Transverse colon (tissue), 4 donors: ENCODE measurements around the gene OCA2. TPM values are rescaled to one million over a fixed set of nuclear protein-coding genes. Genes with fewer than 3 reads are reported as not detected.

ENCODE experiments used
- DNase-seq: peaks from one replicate; pipeline ENCODE4 v3.0.0-alpha.2; 2019
- H3K27ac ChIP-seq, 4 donors: fragments of 200-600 bp; sonication (generic); 2 replicates each; pipeline ENCODE4 v1.5.1; 2016 to 2018; ENCODE audit warnings: inconsistent platforms in 4 of 4
- H3K27me3 ChIP-seq: fragments of 200-600 bp; sonication (generic); 2 replicates; pipeline ENCODE4 v1.5.1; 2017; ENCODE audit warnings: inconsistent platforms
- H3K36me3 ChIP-seq, 4 donors: fragments of 200-600 bp; sonication (generic); 2 replicates each; pipeline ENCODE4 v1.5.1; 2017 to 2019; ENCODE audit warnings: inconsistent platforms in 4 of 4
- H3K4me1 ChIP-seq, 4 donors: fragments of 200-600 bp; sonication (generic); 2 replicates each; pipeline ENCODE4 v1.5.1; 2017 to 2020; ENCODE audit warnings: inconsistent platforms in 4 of 4
- H3K4me3 ChIP-seq, 4 donors: fragments of 200-600 bp; sonication (generic); 1 replicate in 1 of 4; 2 replicates in 3 of 4; pipeline versions ENCODE4 v1.5.1 to v1.6.1; 2017 to 2019; ENCODE audit warnings: inconsistent platforms in 4 of 4
- H3K9me3 ChIP-seq, 2 donors: fragments of 200-600 bp; sonication (generic); 2 replicates each; pipeline ENCODE4 v1.5.1; 2017 to 2019; ENCODE audit warnings: inconsistent platforms in 2 of 2
- CTCF ChIP-seq, 5 experiments: fragments of 200-600 bp in 3 of 5; fragments of 450-650 bp in 2 of 5; sonication (generic) in 3 of 5; IDR thresholded peaks; 1 replicate in 2 of 5; 2 replicates in 3 of 5; pipeline ENCODE4 v1.5.1; 2016 to 2017; ENCODE audit warnings: antibody characterized with exemption in 5 of 5, inconsistent platforms in 3 of 5, mild to moderate bottlenecking in 2 of 5, moderate library complexity in 1 of 5
- EP300 ChIP-seq: sonication (generic); formaldehyde crosslinking; IDR thresholded peaks from one replicate; pipeline ENCODE4 v1.6.1; 2017; ENCODE audit warnings: antibody characterized with exemption, low read depth
- POLR2A ChIP-seq: fragments of 450-650 bp; IDR thresholded peaks from one replicate; pipeline ENCODE4 v1.6.1; 2016; ENCODE audit warnings: antibody characterized with exemption, mild to moderate bottlenecking, moderate library complexity
- POLR2AphosphoS5 ChIP-seq, 3 donors: sonication (generic); formaldehyde crosslinking; IDR thresholded peaks; one replicate each; pipeline ENCODE4 v1.6.1; 2016; ENCODE audit warnings: antibody characterized with exemption in 3 of 3
- WGBS, 2 donors: methylation state at CpG; one replicate each; pipeline ENCODE4 v1.1.5; 2018; ENCODE audit warnings: low coverage in 1 of 2; 5-methylcytosine and 5-hydroxymethylcytosine counted together
- in situ Hi-C, 4 donors: fragments of 200-750 bp; cut with MboI; loops; one replicate each; pipeline versions ENCODE4 v1.15.0 to v1.15.1; 2017; ENCODE audit warnings: low sequenced_read_pairs in 3 of 4, low pct_ligation_motif_present in 1 of 4, low pct_unique_long_range_greater_than_20kb in 1 of 4
- intact Hi-C: fragments of 100-400 bp; cut with DNase I; formaldehyde crosslinking; loops from one replicate; pipeline ENCODE4 v1.15.1; 2023; ENCODE audit warnings: low total_unique reads
- total RNA-seq, 4 donors: library from RNA; depleted of rRNA; stranded (reverse); fragments of >200 nt; gene quantifications; one replicate each; pipeline ENCODE4 v1.1.0, GENCODE V29; 2016

OCA2 gene
- total RNA-seq, 4 donors from 2014 or later, result 1.4 to 1.9 TPM; not detected in 2

DNA sequence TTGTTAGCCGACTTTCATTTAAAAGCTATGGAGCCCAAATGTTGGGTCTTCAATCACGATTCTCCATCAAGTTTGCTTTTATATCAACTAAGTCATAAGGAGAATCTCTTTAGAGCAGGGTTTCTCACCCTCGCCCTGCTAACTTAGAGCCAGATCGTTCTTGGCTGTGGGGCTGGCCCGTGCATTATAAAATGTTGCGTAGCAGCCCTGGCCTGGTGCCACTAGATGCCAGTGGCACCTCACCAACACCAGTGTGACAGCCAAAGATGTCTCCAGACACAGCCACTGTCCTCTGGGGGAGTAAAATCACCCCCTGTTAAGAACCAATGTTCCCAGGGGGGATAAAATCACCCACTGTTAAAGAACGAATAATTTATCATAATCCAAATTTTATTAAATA lies 226.1 kb downstream of the OCA2 start:
- 81 to 90% methylated on average over 5 to 7 of the region's 7 CpGs for WGBS, 2 donors
- DNase-seq, result no peak
- no peak overlapping the region for H3K4me3 ChIP-seq
- H3K27ac ChIP-seq, result no peak overlapping the region
- in situ Hi-C loops (no loop called here), intact Hi-C loops (no loop called here)
- H3K36me3 ChIP-seq, result no peaks in the 10 kb centered on the region
- no peaks in the 10 kb centered on the region for H3K27me3 ChIP-seq
- TF ChIP-seq POLR2A, result no peak
- H3K9me3 ChIP-seq, result no peaks in the 10 kb centered on the region
- no peaks in the 10 kb centered on the region for H3K4me1 ChIP-seq

DNA sequence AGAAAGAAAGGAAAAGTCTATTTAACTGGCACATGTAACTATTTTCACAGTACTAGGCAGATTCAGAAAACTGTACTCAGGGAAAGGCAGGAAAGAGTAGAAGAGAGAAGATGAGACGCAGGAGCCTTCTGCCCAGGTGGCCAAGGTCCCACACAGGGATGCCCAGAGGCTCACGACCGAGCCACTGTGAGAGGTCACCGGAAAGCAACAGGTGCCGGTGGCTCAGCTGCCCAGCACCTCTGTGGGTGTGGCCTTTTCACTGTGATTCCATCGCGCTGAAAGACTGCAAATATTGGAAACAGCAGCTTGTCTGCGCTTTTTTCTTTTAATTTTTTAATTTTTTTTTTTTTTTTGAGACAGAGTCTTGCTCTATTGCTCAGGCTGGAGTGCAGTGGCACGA lies 226.8 kb downstream of the OCA2 start:
- in situ Hi-C loops, result no loop called here

GRCh38 chr15:27871902-27872260 lies 227.2 kb downstream of the OCA2 start:
- no peak overlapping the region for H3K4me3 ChIP-seq
- in situ Hi-C loops, result no loop called here
- H3K27ac ChIP-seq, result no peak overlapping the region
- H3K9me3 ChIP-seq, result no peaks in the 10 kb centered on the region
- 71 to 76% methylated on average over 5 of the region's 5 CpGs for WGBS, 2 donors
- H3K36me3 ChIP-seq, result no peaks in the 10 kb centered on the region
- no peak for TF ChIP-seq POLR2A
- no peak for TF ChIP-seq CTCF (IDR thresholded peaks at IDR 0.05)
- no peak for TF ChIP-seq EP300
- no peak for TF ChIP-seq POLR2AphosphoS5 (IDR thresholded peaks at IDR 0.05)
- H3K27me3 ChIP-seq, result no peaks in the 10 kb centered on the region
- no peak for DNase-seq
- intact Hi-C loops, result no loop called here
- H3K4me1 ChIP-seq, result no peaks in the 10 kb centered on the region

More for the DNA sequence above, 226.8 kb downstream of the OCA2 start:
- intact Hi-C loops, result no loop called here
- no peak for DNase-seq
- Histone ChIP-seq H3K4me3 (no peak overlapping the region), H3K4me1 (no peaks in the 10 kb centered on the region), H3K27ac (no peak overlapping the region), H3K9me3 (no peaks in the 10 kb centered on the region), H3K27me3 (no peaks in the 10 kb centered on the region), H3K36me3 (no peaks in the 10 kb centered on the region)
- WGBS, 2 donors, result 91 to 95% methylated on average over 7 to 9 of the region's 9 CpGs
- TF ChIP-seq CTCF (IDR thresholded peaks at IDR 0.05) (no peak), POLR2A (no peak), POLR2AphosphoS5 (IDR thresholded peaks at IDR 0.05) (no peak), EP300 (no peak)

- no peak overlapping the region for H3K27ac ChIP-seq
- H3K4me3 ChIP-seq, result no peak overlapping the region
- no peaks in the 10 kb centered on the region for H3K4me1 ChIP-seq
- no peaks in the 10 kb centered on the region for H3K9me3 ChIP-seq
- H3K36me3 ChIP-seq, result no peaks in the 10 kb centered on the region
- no peak for DNase-seq
- TF ChIP-seq EP300 (no peak), POLR2AphosphoS5 (IDR thresholded peaks at IDR 0.05) (no peak), POLR2A (no peak), CTCF (IDR thresholded peaks at IDR 0.05) (no peak)
- in situ Hi-C loops (no loop called here), intact Hi-C loops (no loop called here)
- H3K27me3 ChIP-seq, result no peaks in the 10 kb centered on the region
- WGBS, 2 donors, result 88% methylated on average over 16 of the region's 16 CpGs; no CpG with 5 or more reads in 1 of the 2 donors
Measured at GRCh38 chr15:27871078-27871901, 227.8 kb downstream of the OCA2 start.
